GM19324 (cell line): ENCODE data around the gene CRTAP.
"Not testable (repeated sequence)": the region's sequence is repeated elsewhere in the genome, so short reads cannot be mapped to it uniquely, and the experiment has no call there.

ENCODE experiments used
- ATAC-seq: cut with Tn5 transposase; IDR thresholded peaks from one replicate; pipeline ENCODE4 v1.9.1; 2021; ENCODE audit warnings: mild to moderate bottlenecking, moderate library complexity; ENCODE audit not compliant: unreplicated experiment, low FRiP score

CRTAP gene

GRCh38 chr3:33171580-33171979 is 57.8 kb downstream of the CRTAP start:
- ATAC-seq, result no peak

DNA sequence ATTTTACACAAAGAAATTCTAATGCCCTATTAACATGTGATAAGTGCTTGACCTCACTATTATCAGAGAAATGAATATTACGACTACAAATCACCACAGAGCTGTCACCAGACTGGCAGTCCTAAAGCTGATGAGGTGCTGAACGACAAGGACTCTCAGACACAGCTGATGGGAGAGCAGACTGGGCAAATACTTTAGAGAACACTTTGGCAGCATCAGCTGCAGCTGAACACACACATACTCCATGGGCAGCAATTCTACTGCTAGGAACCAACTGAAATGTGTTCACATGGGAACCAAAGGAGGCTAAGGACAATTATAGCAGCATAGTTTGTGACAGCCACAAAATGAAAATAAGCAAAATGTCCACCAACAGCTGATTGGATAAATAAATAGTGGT is 59.3 kb downstream of the CRTAP start:
- no peak for ATAC-seq

- ATAC-seq, result no peak
Observed at GRCh38 chr3:33173672-33174071, 59.9 kb downstream of the CRTAP start.

- no peak for ATAC-seq
Observed at GRCh38 chr3:33174095-33174494, 60.3 kb downstream of the CRTAP start.

GRCh38 chr3:33174711-33175414 is 61.0 kb downstream of the CRTAP start:
- ATAC-seq, result no peak

DNA sequence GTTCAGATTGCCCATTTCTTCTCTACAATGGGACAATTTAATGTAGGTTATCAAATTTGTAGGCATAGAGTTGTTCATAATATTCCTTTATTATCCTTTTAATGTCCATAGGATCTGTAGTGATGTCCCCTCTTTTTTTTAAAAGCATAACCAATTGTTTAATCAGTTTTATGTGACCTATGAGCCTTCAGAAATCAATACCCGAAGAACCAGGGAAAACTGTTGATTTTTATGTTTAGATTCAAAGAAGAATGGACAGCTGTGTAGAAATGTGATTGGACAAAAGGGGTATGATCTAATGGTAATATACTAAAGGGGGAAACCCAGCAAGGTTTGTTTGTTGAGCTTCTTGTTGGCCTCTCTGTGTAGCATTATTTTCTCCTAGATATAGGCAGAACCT is 65.3 kb downstream of the CRTAP start:
- ATAC-seq, result no peak

DNA sequence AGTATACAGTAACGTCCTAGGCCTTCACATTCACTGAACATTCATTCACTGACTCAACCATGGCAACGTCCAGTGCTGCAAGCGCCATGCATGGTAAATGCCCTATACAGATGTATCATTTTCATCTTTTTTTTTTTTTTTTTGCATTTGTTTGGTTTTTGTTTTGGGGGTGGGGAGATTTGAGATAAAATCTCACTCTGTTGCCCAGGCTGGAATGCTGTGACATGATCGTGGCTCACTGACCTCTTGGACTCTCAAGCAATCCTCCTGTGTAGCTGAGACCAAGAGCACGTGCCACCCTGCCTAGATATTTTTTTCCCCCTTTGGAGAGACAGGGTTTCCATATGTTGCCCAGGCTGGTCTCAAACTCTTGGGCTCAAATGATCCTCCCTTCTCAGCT is 67.4 kb downstream of the CRTAP start:
- no peak for ATAC-seq

- ATAC-seq, result not testable (repeated sequence)
Observed at GRCh38 chr3:33181641-33182040, 67.8 kb downstream of the CRTAP start.

GRCh38 chr3:33184863-33185262 is 71.0 kb downstream of the CRTAP start:
- no peak for ATAC-seq

DNA sequence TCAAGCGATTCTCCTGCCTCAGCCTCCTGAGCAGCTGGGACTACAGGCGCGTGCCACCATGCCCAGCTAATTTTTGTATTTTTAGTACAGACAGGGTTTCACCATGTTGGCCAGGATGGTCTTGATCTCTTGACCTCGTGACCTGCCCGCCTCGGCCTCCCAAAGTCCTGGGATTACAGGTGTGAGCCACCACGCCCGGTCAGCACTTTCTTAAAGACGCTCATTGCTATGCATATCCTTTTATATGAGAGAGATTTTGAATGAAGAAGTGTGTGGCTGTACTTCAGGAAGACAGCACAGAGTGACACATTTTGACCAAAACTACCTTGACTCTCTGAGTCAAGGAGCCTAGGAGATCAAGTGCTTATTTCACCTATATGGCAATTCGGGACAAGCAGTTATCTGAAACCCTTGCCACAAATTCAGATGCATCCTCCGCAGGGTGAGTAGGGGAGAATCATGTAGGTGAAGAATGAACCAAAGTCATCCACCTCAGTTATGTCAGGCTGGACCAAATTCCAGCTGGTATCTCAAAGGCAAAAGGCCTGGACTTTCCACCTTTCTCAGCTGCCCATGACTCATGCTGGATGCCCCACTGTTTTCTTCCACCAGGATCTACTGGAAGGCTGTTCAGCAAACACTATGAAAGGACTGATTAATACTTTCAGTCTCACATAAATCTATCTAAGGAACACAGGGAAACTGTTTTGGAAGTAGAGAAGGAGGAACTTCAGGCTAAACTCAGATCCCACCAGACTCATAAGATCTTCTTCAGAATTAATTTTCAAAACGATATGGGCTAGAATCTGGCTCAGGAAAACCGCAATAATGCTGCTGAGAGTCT is 72.9 kb downstream of the CRTAP start:
- ATAC-seq, result no peak

GRCh38 chr3:33187368-33187634 is 73.5 kb downstream of the CRTAP start:
- ATAC-seq, result no peak

DNA sequence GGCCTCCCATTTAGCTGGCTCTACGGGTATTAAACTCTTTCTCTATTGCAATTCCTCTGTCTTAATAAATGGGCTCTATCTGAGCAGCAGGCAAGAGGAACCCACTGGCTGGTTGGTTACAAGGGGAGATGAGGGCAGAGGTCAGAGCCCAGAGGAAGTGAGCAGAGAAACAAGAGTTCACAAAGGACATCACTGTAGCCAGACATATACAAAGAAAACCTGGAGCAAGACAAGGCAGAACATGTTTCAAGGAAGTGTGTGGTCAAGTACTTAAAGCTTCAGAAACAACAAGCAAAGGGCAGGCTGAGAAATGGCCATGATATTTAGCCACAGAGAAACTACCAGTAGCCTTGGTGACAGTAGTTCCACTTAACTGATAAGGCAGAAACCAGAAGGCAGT is 80.5 kb downstream of the CRTAP start:
- no peak for ATAC-seq

DNA sequence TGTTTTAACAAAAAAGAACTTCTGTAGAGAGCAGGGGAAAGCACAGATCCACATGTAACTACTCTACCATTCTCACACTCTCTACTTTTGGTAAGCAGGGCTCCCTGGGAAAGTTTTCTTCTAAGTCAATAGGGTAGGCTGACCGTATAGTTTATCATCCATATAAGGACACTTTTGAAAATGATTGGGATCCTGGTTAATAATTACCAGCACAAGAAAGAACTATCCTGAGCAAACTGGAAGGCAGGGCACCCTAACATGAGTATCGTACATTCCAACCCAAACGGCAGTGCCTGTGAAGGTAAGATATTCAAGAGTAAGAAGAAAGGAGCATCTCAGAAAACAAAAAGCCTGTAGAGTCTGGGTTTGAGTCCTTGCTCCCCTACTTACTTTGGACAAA is 82.7 kb downstream of the CRTAP start:
- ATAC-seq, result no peak
